HepG2 (cell line): ENCODE results near the gene UCK2. TPM values are rescaled to one million over a fixed set of nuclear protein-coding genes. Genes with fewer than 3 reads are reported as not detected.

Source experiments
- ATAC-seq: fragments of 200-7000 bp; cut with Tn5 transposase; 3 replicates; pipeline ENCODE4 v1.9.1; 2020; ENCODE audit warnings: mild to moderate bottlenecking, moderate library complexity
- BruUV-seq: library from RNA; stranded (reverse); fragments of 400-500 nt; replicated peaks from 2 replicates; lab custom pipeline; 2021; lab: Mats Ljungman, UMichigan
- CTCF ChIA-PET: fragments of 300-600 bp; formaldehyde crosslinking; extraction: SDS; loops from one replicate; lab custom pipeline; 2021; ENCODE audit warnings: low total read pairs, inconsistent platforms, low intra/inter-chr PET ratio; lab: Yijun Ruan, JAX
- POLR2A ChIA-PET: fragments of 350-600 bp; sonication (Branson Sonifier 250); formaldehyde crosslinking; loops from one replicate; lab custom pipeline; 2020; ENCODE audit warnings: antibody characterized with exemption, inconsistent platforms; lab: Yijun Ruan, JAX
- DNase-seq: peaks from one replicate; pipeline ENCODE4 v3.0.0-alpha.2; 2015; ENCODE audit warnings: low spot score
- FAIRE-seq: peaks from 3 replicates; lab custom pipeline; 2011; peaks lifted over from hg19 to GRCh38; lab: Jason Lieb, UNC
- H2AFZ ChIP-seq: one replicate; pipeline ENCODE4 v1.6.1; 2011; ENCODE audit warnings: low read length, inconsistent platforms
- H3K27ac ChIP-seq: fragments of 300-600 bp; 3 replicates; pipeline ENCODE4 v1.8.0; 2011; ENCODE audit warnings: mixed run types, mild to moderate bottlenecking, mixed read lengths, low read length, inconsistent platforms; ENCODE audit not compliant: insufficient read depth; ENCODE audit errors: extremely low read length
- H3K27me3 ChIP-seq, 2 experiments: fragments of 200-600 bp in 1 of 2; 2 replicates in 1 of 2; 3 replicates in 1 of 2; pipeline versions ENCODE4 v1.6.0 to v1.8.0; 2011; ENCODE audit warnings: low read length in 2 of 2, mild to moderate bottlenecking in 2 of 2, moderate library complexity in 2 of 2, inconsistent platforms in 1 of 2; ENCODE audit not compliant: insufficient read depth in 2 of 2, control insufficient read depth in 1 of 2
- H3K36me3 ChIP-seq, 2 experiments: fragments of 200-600 bp in 1 of 2; replicated peaks in 1 of 2; 2 replicates in 1 of 2; 3 replicates in 1 of 2; pipeline versions ENCODE4 v1.5.1 to v1.8.0; 2011; ENCODE audit warnings: low read length in 2 of 2, inconsistent platforms in 1 of 2; ENCODE audit not compliant: insufficient read depth in 2 of 2, control insufficient read depth in 1 of 2
- H3K4me1 ChIP-seq: 2 replicates; pipeline ENCODE4 v1.5.1; 2012; ENCODE audit warnings: low read length, inconsistent platforms; ENCODE audit not compliant: insufficient read depth
- H3K4me2 ChIP-seq: 2 replicates; pipeline ENCODE4 v1.6.0; 2011; ENCODE audit warnings: low read depth, low read length, inconsistent platforms
- H3K4me3 ChIP-seq, 3 experiments: fragments of 200-600 bp in 1 of 3; sonication (generic), shearing (Covaris generic) in 1 of 3; replicated peaks in 1 of 3; 2 replicates each; pipeline ENCODE4 v1.5.1; 2011 to 2016; ENCODE audit warnings: low read length in 3 of 3, inconsistent platforms in 2 of 3, low read depth in 2 of 3, mild to moderate bottlenecking in 2 of 3, control low read depth in 1 of 3, mixed read lengths in 1 of 3; ENCODE audit not compliant: insufficient read depth in 1 of 3
- H3K79me2 ChIP-seq: one replicate; pipeline ENCODE4 v1.6.1; 2011; ENCODE audit warnings: low read length, inconsistent platforms; ENCODE audit not compliant: insufficient read depth
- H3K9ac ChIP-seq: 2 replicates; pipeline ENCODE4 v1.6.0; 2011; ENCODE audit warnings: mild to moderate bottlenecking, low read depth, low read length, inconsistent platforms; ENCODE audit not compliant: insufficient read depth
- H3K9me3 ChIP-seq: 2 replicates; pipeline ENCODE4 v1.5.1; 2012; ENCODE audit warnings: mild to moderate bottlenecking, low read length
- H4K20me1 ChIP-seq: 2 replicates; pipeline ENCODE4 v1.6.0; 2011; ENCODE audit warnings: inconsistent platforms, mild to moderate bottlenecking, low read length, moderate library complexity; ENCODE audit not compliant: insufficient read depth
- ETV6 ChIP-seq: sonication (generic); formaldehyde crosslinking; conservative IDR thresholded peaks from 2 replicates; pipeline ENCODE4 v1.4.0; 2020; ENCODE audit warnings: missing genetic modification reagents
- GMEB2 ChIP-seq: IDR thresholded peaks from 2 replicates; pipeline ENCODE4 v1.6.1; 2016; ENCODE audit warnings: missing biosample characterization, missing genetic modification reagents, low read depth
- IRF2 ChIP-seq: IDR thresholded peaks from 2 replicates; pipeline ENCODE4 v1.6.1; 2018; ENCODE audit warnings: missing genetic modification reagents, missing compliant biosample characterization
- MEF2D ChIP-seq: sonication (generic); formaldehyde crosslinking; IDR thresholded peaks from 2 replicates; pipeline ENCODE4 v1.5.1; 2020; ENCODE audit warnings: mild to moderate bottlenecking, missing genetic modification reagents
- NR2F6 ChIP-seq, 2 experiments: IDR thresholded peaks; 2 replicates each; pipeline ENCODE4 v1.6.1; 2016; ENCODE audit warnings: antibody characterized with exemption in 1 of 2, mild to moderate bottlenecking in 1 of 2
- ONECUT2 ChIP-seq: sonication (generic); formaldehyde crosslinking; IDR thresholded peaks from 2 replicates; pipeline ENCODE4 v1.4.0; 2020; ENCODE audit warnings: missing genetic modification reagents
- POLR2AphosphoS5 ChIP-seq: IDR thresholded peaks from 2 replicates; pipeline ENCODE4 v1.6.1; 2012; ENCODE audit warnings: low read depth, low read length
- TEF ChIP-seq: sonication (generic); formaldehyde crosslinking; IDR thresholded peaks from 2 replicates; pipeline ENCODE4 v1.5.0; 2020; ENCODE audit warnings: missing genetic modification reagents
- USF2 ChIP-seq, 2 experiments: sonication (generic) in 1 of 2; formaldehyde crosslinking in 1 of 2; IDR thresholded peaks; 2 replicates each; pipeline versions ENCODE4 v1.5.1 to v1.6.1; 2011 to 2020; ENCODE audit warnings: borderline replicate concordance in 1 of 2, low read depth in 1 of 2, low read length in 1 of 2, mild to moderate bottlenecking in 1 of 2, missing genetic modification reagents in 1 of 2, moderate library complexity in 1 of 2
- YEATS2 ChIP-seq: sonication (generic); formaldehyde crosslinking; IDR thresholded peaks from 2 replicates; pipeline ENCODE4 v1.4.0; 2020; ENCODE audit warnings: missing genetic modification reagents, borderline replicate concordance
- ZNF296 ChIP-seq: sonication (generic); formaldehyde crosslinking; conservative IDR thresholded peaks from 2 replicates; pipeline ENCODE4 v1.5.0; 2020; ENCODE audit warnings: mild to moderate bottlenecking, missing genetic modification reagents
- ZNF451 ChIP-seq: sonication (generic); formaldehyde crosslinking; IDR thresholded peaks from 2 replicates; pipeline ENCODE4 v1.5.0; 2020; ENCODE audit warnings: mild to moderate bottlenecking, missing genetic modification reagents
- ZNF674 ChIP-seq: sonication (generic); formaldehyde crosslinking; IDR thresholded peaks from 2 replicates; pipeline ENCODE4 v1.5.0; 2020; ENCODE audit warnings: low read depth, mild to moderate bottlenecking, missing genetic modification reagents
- WGBS: methylation state at CpG from one replicate; pipeline ENCODE4 v1.1.6; 2017; ENCODE audit warnings: low lambda C conversion rate; 5-methylcytosine and 5-hydroxymethylcytosine counted together
- in situ Hi-C: cut with HindIII; loops from 2 replicates; pipeline ENCODE4 v1.10.0; 2017; ENCODE audit warnings: low pct_unique_long_range_greater_than_20kb; ENCODE audit not compliant: extremely low pct_ligation_motif_present
- intact Hi-C: fragments of 100-400 bp; cut with micrococcal nuclease; formaldehyde crosslinking; loops from one replicate; pipeline ENCODE4 v1.10.0; 2022; ENCODE audit not compliant: unreplicated experiment
- polyA plus RNA-seq, 8 experiments: library from polyadenylated mRNA; depleted of rRNA in 3 of 8; stranded (reverse) in 7 of 8; unstranded in 1 of 8; fragments of >200 nt; fragmentation: Illumina TruSeq in 4 of 8; extraction: Trizol in 4 of 8; gene quantifications; 2 replicates each; pipeline versions ENCODE4 v1.2.1 to v1.2.3, GENCODE V29; 2011 to 2016; ENCODE audit warnings: low read depth in 4 of 8, missing spikeins in 1 of 8, mixed read lengths in 1 of 8; ENCODE audit not compliant: insufficient read depth in 1 of 8
- total RNA-seq, 5 experiments: library from RNA; depleted of rRNA; stranded (reverse); fragments of >200 nt; fragmentation: Illumina TruSeq; extraction: Trizol; gene quantifications; 2 replicates each; pipeline ENCODE4 v1.2.3, GENCODE V29; 2016; ENCODE audit warnings: low read depth in 1 of 5

UCK2 gene
- total and polyA plus RNA-seq, 2 of the 13 experiments (the other 11 are each of a cell fraction or from before 2014, with no cell fraction given): 64.3 to 78.0 TPM

- POLR2A ChIA-PET: interaction anchor here (3.2 kb wide), 1 partner anchor 12 kb away, joined by 26 read pairs; no protein-coding TSS in a partner anchor
- Histone ChIP-seq H3K4me2 (no peak overlapping the region), H4K20me1 (no peaks in the 10 kb centered on the region), H2AFZ (no peak overlapping the region), H3K79me2 (peaks cover 3% of the 10 kb centered on the region), H3K27me3 (no peaks in the 10 kb centered on the region), H3K9ac (no peak overlapping the region), H3K36me3 (peaks cover 40 to 73% of the 10 kb centered on the region in 2 experiments; a peak in 4 of 5 replicates), H3K27ac (no peak overlapping the region), H3K4me3 (no peak overlapping the region), H3K4me1 (peaks cover 50% of the 10 kb centered on the region), H3K9me3 (no peaks in the 10 kb centered on the region)
- FAIRE-seq (no peak), ATAC-seq (no peak), DNase-seq (no peak)
- CTCF ChIA-PET: no interaction called here
- in situ Hi-C loops (no loop called here), intact Hi-C loops (no loop called here)
- TF ChIP-seq ZNF674 (CRISPR knock-in tag) (no peak), ZNF451 (CRISPR knock-in tag) (no peak), NR2F6 (IDR thresholded peaks at IDR 0.05) (no peak), NR2F6 (CRISPR knock-in tag; IDR thresholded peaks at IDR 0.05) (no peak), ETV6 (CRISPR knock-in tag) (no peak), ONECUT2 (CRISPR knock-in tag) (no peak), TEF (no peak), ZNF296 (CRISPR knock-in tag) (no peak), IRF2 (CRISPR knock-in tag) (no peak), USF2 (IDR thresholded peaks at IDR 0.05; ENCODE audit: low read depth, low read length) (no peak), USF2 (CRISPR knock-in tag; IDR thresholded peaks at IDR 0.05; ENCODE audit: borderline replicate concordance) (no peak), GMEB2 (CRISPR knock-in tag) (no peak), MEF2D (CRISPR knock-in tag) (no peak), POLR2AphosphoS5 (no peak), YEATS2 (CRISPR knock-in tag) (no peak)
- WGBS: 98% methylated on average over 3 of the region's 3 CpGs
- no TSS peak for BruUV-seq
These were observed 71.4 kb downstream of the UCK2 start for GRCh38 chr1:165898837-165899236.
